Hindlimb muscle (tissue), 1 donor: Measurements from ENCODE around the gene SOX18. TPM values are rescaled to one million over a fixed set of nuclear protein-coding genes. Genes with fewer than 3 reads are reported as not detected.

Source experiments
- DNase-seq: peaks from one replicate; pipeline ENCODE4 v3.0.0-alpha.2; 2013
- polyA plus RNA-seq: library from polyadenylated mRNA; unstranded; fragments of 120-200 nt; gene quantifications from one replicate; pipeline ENCODE4 v1.2.1, GENCODE V29; 2013; ENCODE audit not compliant: insufficient read length

SOX18 gene
- polyA plus RNA-seq, 1 donor = 19.6 TPM

GRCh38 chr20:64080013-64080812 is 30.8 kb upstream of the SOX18 start, which contains the start of gene OPRL1:
Gene OPRL1 (plus strand): TSS chr20:64080082. CDS start chr20:64092721, 12,639 bp downstream.
- DNase-seq = no peak

- DNase-seq = peak; percentile 86
These were observed 30.0 kb upstream of the SOX18 start, which contains the start of gene RGS19 for GRCh38 chr20:64079273-64080012. Gene RGS19 (minus strand): TSS chr20:64079518. CDS start chr20:64076886, 2,632 bp downstream.

GRCh38 chr20:64078934-64079272 is 29.5 kb upstream of the SOX18 start:
- DNase-seq = no peak

GRCh38 chr20:64077876-64078551 is 28.6 kb upstream of the SOX18 start:
- no peak for DNase-seq

GRCh38 chr20:64077541-64077875 is 28.1 kb upstream of the SOX18 start:
- DNase-seq = no peak

- no peak for DNase-seq
These were observed 27.7 kb upstream of the SOX18 start for GRCh38 chr20:64077094-64077493.

- DNase-seq = no peak
These were observed 26.9 kb upstream of the SOX18 start for GRCh38 chr20:64076061-64076997.

- DNase-seq = no peak
These were observed 26.1 kb upstream of the SOX18 start for GRCh38 chr20:64075556-64075955.

- DNase-seq = no peak
These were observed 25.5 kb upstream of the SOX18 start for GRCh38 chr20:64074963-64075362.

GRCh38 chr20:64074184-64074789 is 24.8 kb upstream of the SOX18 start:
- DNase-seq = no peak

- DNase-seq = no peak
These were observed 24.2 kb upstream of the SOX18 start for GRCh38 chr20:64073476-64074183.

GRCh38 chr20:64072498-64073063 is 23.1 kb upstream of the SOX18 start:
- no peak for DNase-seq

- DNase-seq = no peak
These were observed 22.2 kb upstream of the SOX18 start for GRCh38 chr20:64071341-64072332.

- DNase-seq = no peak
These were observed 21.0 kb upstream of the SOX18 start for GRCh38 chr20:64070244-64070993.

- no peak for DNase-seq
These were observed 20.3 kb upstream of the SOX18 start for GRCh38 chr20:64069614-64070243.

GRCh38 chr20:64069209-64069613 is 19.8 kb upstream of the SOX18 start:
- no peak for DNase-seq

GRCh38 chr20:64068386-64069208 is 19.2 kb upstream of the SOX18 start:
- DNase-seq = no peak
